ENCODE data around the gene PSMD3.
A peak's percentile ranks its signal among the peaks of the same experiment; 100 is the strongest.

PSMD3 gene

DNA sequence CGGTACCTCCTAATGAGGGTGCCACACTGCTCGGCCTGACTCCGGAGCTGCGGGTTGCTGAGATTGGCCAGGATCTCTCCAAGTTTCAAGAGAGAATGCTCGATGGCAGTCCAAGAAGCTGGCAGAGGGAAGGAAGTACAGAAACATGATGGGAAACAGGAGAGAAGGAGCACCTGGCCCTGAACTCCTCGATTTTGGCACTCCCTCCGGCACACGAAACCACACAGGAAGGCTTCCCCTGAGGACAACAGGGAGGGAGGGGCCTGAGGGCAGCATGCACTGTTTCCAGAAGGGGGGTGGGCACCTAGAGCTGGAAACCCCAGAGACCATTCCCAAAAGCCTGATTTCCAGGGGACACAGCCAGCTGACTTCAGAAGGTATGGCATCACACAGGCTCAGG lies 52.7 kb downstream of the PSMD3 start:
- Mint-ChIP-seq H3K27ac (ENCODE audit: low read depth) (no peak overlapping the region), H3K4me1 (no peaks in the 10 kb centered on the region), H3K27me3 (no peaks in the 10 kb centered on the region), H3K4me3 (no peak overlapping the region), H3K9me3 (no peaks in the 10 kb centered on the region), H3K36me3 (ENCODE audit: insufficient read depth) (peaks cover 17% of the 10 kb centered on the region)
- no peak for ATAC-seq (replicated peaks; ENCODE audit: extremely low read depth, poor library complexity, severe bottlenecking)
- no peak for DNase-seq (ENCODE audit: low spot score in 2 of 2)

DNA sequence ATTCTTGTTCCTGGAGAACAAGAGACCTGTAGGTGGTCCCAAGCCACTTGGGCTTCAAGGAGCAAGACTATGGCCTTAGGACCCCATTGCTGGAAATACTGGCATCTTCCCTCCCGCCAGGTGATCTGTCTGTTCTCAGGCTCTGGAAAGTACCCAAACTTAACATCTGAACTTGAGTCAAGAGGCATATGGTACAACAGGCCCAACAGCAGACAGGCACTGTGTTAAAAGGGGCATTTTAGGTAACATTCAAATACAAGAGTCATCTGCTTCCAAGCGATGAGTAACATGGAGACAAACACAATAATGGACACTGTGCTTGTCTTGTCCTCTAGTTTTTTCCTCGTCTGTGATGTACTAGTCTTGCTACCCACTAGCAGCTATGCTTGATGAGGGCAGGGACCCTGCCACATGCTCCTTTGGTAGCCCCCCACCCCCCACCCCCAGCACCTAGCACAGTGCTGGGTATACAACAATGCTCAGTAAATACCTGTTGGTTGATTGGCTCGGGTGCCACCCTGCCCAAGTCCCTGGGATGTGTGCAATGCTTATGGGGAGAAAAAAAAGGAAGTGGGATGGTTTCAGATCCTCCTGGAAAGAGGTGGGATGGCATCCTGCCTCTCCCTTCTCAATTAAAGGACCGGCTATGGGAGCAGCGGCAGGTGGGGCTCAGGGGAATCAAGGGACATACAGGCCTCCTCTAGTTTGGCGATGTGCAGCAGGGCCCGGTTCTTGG lies 54.0 kb downstream of the PSMD3 start:
- H3K27me3 Mint-ChIP-seq = no peaks in the 10 kb centered on the region
- no peak overlapping the region for H3K4me3 Mint-ChIP-seq
- no peaks in the 10 kb centered on the region for H3K9me3 Mint-ChIP-seq
- ATAC-seq (replicated peaks; ENCODE audit: extremely low read depth, poor library complexity, severe bottlenecking) (no peak), DNase-seq (ENCODE audit: low spot score in 2 of 2) (no peak)
- no peaks in the 10 kb centered on the region for H3K4me1 Mint-ChIP-seq
- peaks cover 13% of the 10 kb centered on the region for H3K36me3 Mint-ChIP-seq (ENCODE audit: insufficient read depth)
- no peak overlapping the region for H3K27ac Mint-ChIP-seq (ENCODE audit: low read depth)

DNA sequence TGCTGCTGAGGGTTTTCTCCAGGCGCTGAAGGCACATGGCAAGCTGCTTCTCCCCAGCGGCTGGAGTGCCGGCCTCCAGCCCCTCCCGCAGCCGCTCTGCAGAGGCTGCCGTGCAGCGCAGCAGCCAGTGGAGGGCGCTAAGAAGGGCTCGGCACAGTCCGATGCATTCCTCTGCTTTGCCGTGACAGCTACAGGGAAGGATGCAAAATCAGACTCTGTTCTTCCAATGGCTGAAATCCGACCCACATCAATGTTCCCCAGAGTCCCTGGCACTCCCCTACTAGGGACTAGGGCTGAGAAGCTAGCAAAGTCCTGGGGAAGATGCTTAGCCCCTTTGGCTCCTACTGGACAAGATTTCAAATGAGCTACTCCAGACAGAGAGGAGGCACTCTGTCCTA lies 54.6 kb downstream of the PSMD3 start:
- Mint-ChIP-seq H3K4me3 (no peak overlapping the region), H3K4me1 (no peaks in the 10 kb centered on the region), H3K36me3 (ENCODE audit: insufficient read depth) (peaks cover 10% of the 10 kb centered on the region), H3K9me3 (no peaks in the 10 kb centered on the region), H3K27me3 (no peaks in the 10 kb centered on the region), H3K27ac (ENCODE audit: low read depth) (no peak overlapping the region)
- ATAC-seq (replicated peaks; ENCODE audit: extremely low read depth, poor library complexity, severe bottlenecking) = no peak
- no peak for DNase-seq (ENCODE audit: low spot score in 2 of 2)

DNA sequence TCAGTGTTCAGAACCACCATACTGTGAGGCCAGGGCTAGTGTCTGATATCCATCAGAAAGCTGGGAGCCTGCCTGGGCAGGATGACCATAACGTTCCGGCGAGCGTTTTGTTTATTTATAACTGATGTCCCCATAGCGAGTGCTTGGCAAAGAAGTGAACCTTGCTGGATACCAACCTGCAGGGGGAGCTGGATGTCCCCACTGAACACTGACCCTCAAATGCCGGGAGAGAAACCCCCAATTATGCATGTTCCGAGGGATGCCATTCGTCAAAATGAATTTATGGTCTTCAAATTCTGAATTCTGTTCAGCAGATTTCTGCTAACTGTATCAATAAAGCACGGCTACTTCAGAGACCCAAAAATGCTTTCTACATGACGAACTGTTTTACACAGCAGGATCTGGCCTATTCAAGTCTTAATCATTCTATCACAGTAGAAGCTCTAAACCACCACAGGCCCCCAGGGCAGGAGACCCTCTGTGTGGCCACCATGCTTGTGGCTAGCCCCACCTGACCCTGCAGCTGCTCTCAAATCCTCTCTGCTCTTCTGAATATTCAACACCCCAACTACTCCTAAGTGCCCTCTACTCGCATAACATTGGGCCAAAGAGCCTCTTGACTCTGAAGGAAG lies 58.4 kb downstream of the PSMD3 start:
- no peak overlapping the region for H3K4me3 Mint-ChIP-seq
- H3K4me1 Mint-ChIP-seq = no peaks in the 10 kb centered on the region
- H3K27ac Mint-ChIP-seq (ENCODE audit: low read depth) = no peak overlapping the region
- DNase-seq (ENCODE audit: low spot score in 2 of 2) = no peak
- ATAC-seq (replicated peaks; ENCODE audit: extremely low read depth, poor library complexity, severe bottlenecking) = no peak
- H3K36me3 Mint-ChIP-seq (ENCODE audit: insufficient read depth) = peaks cover 15% of the 10 kb centered on the region
- no peaks in the 10 kb centered on the region for H3K27me3 Mint-ChIP-seq
- no peaks in the 10 kb centered on the region for H3K9me3 Mint-ChIP-seq

DNA sequence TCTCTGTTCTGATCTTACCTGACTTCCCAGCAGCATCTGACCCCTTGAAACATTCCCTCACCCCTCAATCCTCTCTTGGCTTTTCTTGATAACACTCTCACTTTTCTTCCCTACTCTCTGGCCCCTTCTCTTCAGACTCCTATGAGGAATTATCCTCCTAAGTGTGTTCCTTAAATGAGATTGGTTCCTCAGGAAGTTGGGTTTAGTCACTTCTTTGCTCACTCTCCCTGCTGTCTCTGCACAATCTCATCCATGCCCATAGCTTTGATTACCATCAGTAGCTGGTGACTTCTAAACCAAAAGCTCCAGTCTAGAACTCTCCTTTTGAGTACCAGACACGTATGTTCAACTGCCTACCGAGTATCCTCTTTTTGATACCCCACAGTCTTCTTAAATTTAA lies 60.6 kb downstream of the PSMD3 start:
- ATAC-seq (replicated peaks; ENCODE audit: extremely low read depth, poor library complexity, severe bottlenecking) = no peak
- DNase-seq (ENCODE audit: low spot score in 2 of 2) = no peak
- Mint-ChIP-seq H3K9me3 (no peaks in the 10 kb centered on the region), H3K4me1 (no peaks in the 10 kb centered on the region), H3K4me3 (no peak overlapping the region), H3K36me3 (ENCODE audit: insufficient read depth) (peaks cover 30% of the 10 kb centered on the region), H3K27me3 (no peaks in the 10 kb centered on the region), H3K27ac (ENCODE audit: low read depth) (peak overlapping the region; percentile 11)

Data from central memory CD8-positive, alpha-beta T cell (primary cell).